C4-2B (cell line): Measurements from ENCODE around the gene ELOF1.

Experiments used
- ZFX ChIP-seq: fragments of 450-650 bp; IDR thresholded peaks from 2 replicates; pipeline ENCODE4 v1.6.1; 2017
- TF ChIP-seq, protein P1 (sequence below): fragments of 450-650 bp; conservative IDR thresholded peaks from 2 replicates; pipeline ENCODE4 v1.5.1; 2017; ENCODE audit warnings: mild to moderate bottlenecking

DNA sequence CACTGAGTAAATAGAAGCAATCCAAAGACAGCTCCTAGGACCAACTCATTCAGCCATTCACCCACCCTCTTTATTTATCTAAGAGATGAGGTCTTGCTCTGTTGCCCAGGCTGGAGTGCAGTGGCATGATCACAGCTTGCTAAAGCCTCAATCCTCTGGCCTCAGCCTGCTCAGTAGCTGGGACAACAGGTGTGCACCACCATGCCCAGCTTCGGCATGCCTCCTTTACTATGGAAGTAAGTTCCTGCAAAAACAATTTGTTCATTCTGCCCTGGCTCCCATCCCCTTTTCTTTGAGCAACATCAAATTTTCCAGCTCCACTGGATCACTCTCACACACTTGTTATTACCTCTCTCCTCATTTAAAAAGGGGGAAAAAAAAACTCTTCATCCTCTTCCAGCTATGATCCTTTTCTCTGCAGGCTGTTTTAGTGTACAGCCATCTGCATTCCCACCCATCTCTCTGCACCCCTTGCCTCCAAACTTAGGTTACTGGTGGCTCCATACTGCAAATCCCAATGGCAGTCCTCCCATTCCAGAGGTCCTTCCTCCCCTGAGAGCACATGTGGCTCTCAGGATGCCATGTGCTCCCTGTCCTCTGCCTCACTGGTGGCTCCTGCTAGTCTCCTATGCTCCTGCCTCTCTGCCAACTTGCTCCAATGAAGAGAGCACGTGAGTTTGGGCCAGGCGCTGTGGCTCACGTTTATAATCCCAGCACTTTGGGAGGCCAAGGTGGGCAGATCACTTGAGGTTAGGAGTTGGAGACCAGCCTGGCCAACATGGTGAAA lies 2.2 kb downstream of the ELOF1 start:
- TF ChIP-seq, protein P1, sequence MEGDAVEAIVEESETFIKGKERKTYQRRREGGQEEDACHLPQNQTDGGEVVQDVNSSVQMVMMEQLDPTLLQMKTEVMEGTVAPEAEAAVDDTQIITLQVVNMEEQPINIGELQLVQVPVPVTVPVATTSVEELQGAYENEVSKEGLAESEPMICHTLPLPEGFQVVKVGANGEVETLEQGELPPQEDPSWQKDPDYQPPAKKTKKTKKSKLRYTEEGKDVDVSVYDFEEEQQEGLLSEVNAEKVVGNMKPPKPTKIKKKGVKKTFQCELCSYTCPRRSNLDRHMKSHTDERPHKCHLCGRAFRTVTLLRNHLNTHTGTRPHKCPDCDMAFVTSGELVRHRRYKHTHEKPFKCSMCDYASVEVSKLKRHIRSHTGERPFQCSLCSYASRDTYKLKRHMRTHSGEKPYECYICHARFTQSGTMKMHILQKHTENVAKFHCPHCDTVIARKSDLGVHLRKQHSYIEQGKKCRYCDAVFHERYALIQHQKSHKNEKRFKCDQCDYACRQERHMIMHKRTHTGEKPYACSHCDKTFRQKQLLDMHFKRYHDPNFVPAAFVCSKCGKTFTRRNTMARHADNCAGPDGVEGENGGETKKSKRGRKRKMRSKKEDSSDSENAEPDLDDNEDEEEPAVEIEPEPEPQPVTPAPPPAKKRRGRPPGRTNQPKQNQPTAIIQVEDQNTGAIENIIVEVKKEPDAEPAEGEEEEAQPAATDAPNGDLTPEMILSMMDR: no peak
- no peak for TF ChIP-seq ZFX
